ENCODE data around the gene MN1.

GRCh38 chr22:27745154-27745553, 56.4 kb downstream of the MN1 start:
- TF ChIP-seq, protein P1, sequence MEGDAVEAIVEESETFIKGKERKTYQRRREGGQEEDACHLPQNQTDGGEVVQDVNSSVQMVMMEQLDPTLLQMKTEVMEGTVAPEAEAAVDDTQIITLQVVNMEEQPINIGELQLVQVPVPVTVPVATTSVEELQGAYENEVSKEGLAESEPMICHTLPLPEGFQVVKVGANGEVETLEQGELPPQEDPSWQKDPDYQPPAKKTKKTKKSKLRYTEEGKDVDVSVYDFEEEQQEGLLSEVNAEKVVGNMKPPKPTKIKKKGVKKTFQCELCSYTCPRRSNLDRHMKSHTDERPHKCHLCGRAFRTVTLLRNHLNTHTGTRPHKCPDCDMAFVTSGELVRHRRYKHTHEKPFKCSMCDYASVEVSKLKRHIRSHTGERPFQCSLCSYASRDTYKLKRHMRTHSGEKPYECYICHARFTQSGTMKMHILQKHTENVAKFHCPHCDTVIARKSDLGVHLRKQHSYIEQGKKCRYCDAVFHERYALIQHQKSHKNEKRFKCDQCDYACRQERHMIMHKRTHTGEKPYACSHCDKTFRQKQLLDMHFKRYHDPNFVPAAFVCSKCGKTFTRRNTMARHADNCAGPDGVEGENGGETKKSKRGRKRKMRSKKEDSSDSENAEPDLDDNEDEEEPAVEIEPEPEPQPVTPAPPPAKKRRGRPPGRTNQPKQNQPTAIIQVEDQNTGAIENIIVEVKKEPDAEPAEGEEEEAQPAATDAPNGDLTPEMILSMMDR (IDR thresholded peaks at IDR 0.05): no peak
- no peak for TF ChIP-seq POLR2A (IDR thresholded peaks at IDR 0.05)
- TF ChIP-seq POLR2AphosphoS5 (IDR thresholded peaks at IDR 0.05): no peak
- TF ChIP-seq EP300 (IDR thresholded peaks at IDR 0.05): no peak

Data from sigmoid colon (tissue), 4 donors.